Bone marrow (tissue), 2 donors: Measurements from ENCODE around the gene ABCC1.

Source experiments
- DNase-seq, 2 donors: peaks; one replicate each; lab custom pipeline; 2025; lab: John Stamatoyannopoulos, UW

ABCC1 gene

GRCh38 chr16:16021020-16021419 is 71.6 kb downstream of the ABCC1 start:
- peak in 1 of 2 donors; percentile 79 for DNase-seq

GRCh38 chr16:16021646-16021987 is 72.2 kb downstream of the ABCC1 start:
- no peak for DNase-seq

- DNase-seq, result peak; percentile 43 to 59
Measured at GRCh38 chr16:16021988-16022682, 72.7 kb downstream of the ABCC1 start.

- no peak for DNase-seq
Measured at GRCh38 chr16:16022683-16023064, 73.3 kb downstream of the ABCC1 start.

- no peak for DNase-seq
Measured at GRCh38 chr16:16025214-16025968, 76.0 kb downstream of the ABCC1 start.

- no peak for DNase-seq
Measured at GRCh38 chr16:16027728-16028310, 78.4 kb downstream of the ABCC1 start.

GRCh38 chr16:16028311-16028999 is 79.0 kb downstream of the ABCC1 start:
- DNase-seq, result no peak

GRCh38 chr16:16029431-16030011 is 80.1 kb downstream of the ABCC1 start:
- DNase-seq, result no peak

GRCh38 chr16:16030449-16030848 is 81.0 kb downstream of the ABCC1 start:
- DNase-seq, result no peak

- DNase-seq, result no peak
Measured at GRCh38 chr16:16031401-16031800, 82.0 kb downstream of the ABCC1 start.

- no peak for DNase-seq
Measured at GRCh38 chr16:16032271-16032979, 83.0 kb downstream of the ABCC1 start.

GRCh38 chr16:16033208-16033717 is 83.8 kb downstream of the ABCC1 start:
- DNase-seq, result peak in 1 of 2 donors; percentile 9

GRCh38 chr16:16036359-16036792 is 87.0 kb downstream of the ABCC1 start:
- no peak for DNase-seq

GRCh38 chr16:16037521-16037920 is 88.1 kb downstream of the ABCC1 start:
- no peak for DNase-seq

- no peak for DNase-seq
Measured at GRCh38 chr16:16037970-16038369, 88.6 kb downstream of the ABCC1 start.

- DNase-seq, result peak in 1 of 2 donors; percentile 53
Measured at GRCh38 chr16:16038950-16039349, 89.5 kb downstream of the ABCC1 start.

GRCh38 chr16:16041196-16041892 is 91.9 kb downstream of the ABCC1 start:
- DNase-seq, result no peak

GRCh38 chr16:16042076-16042475 is 92.7 kb downstream of the ABCC1 start:
- DNase-seq, result no peak

- DNase-seq, result no peak
Measured at GRCh38 chr16:16045296-16045695, 95.9 kb downstream of the ABCC1 start.

- DNase-seq, result no peak
Measured at GRCh38 chr16:16045879-16046278, 96.5 kb downstream of the ABCC1 start.

- no peak for DNase-seq
Measured at GRCh38 chr16:16047761-16048160, 98.3 kb downstream of the ABCC1 start.
